CD14-positive monocyte (primary cell): ENCODE measurements around the gene TBX18. TPM values are rescaled to one million over a fixed set of nuclear protein-coding genes. Genes with fewer than 3 reads are reported as not detected.

Experiments
- DNase-seq, 3 donors: peaks; one replicate each; pipeline ENCODE4 v3.0.0-alpha.2; 2011 to 2022
- H2AFZ ChIP-seq: 2 replicates; pipeline ENCODE4 v1.6.0; 2012; ENCODE audit warnings: mild to moderate bottlenecking, low read depth, low read length, inconsistent platforms; ENCODE audit not compliant: insufficient read depth, poor library complexity, severe bottlenecking
- H3K27ac ChIP-seq, 2 donors: 1 replicate in 1 of 2; 2 replicates in 1 of 2; pipeline ENCODE4 v1.5.1; 2012 to 2013; ENCODE audit warnings: low read length in 2 of 2, control low read depth in 1 of 2, inconsistent platforms in 1 of 2, low read depth in 1 of 2, mild to moderate bottlenecking in 1 of 2
- H3K27me3 ChIP-seq, 2 donors: one replicate each; pipeline versions ENCODE4 v1.6.0 to v1.6.1; 2011 to 2013; ENCODE audit warnings: low read length in 2 of 2; ENCODE audit not compliant: control insufficient read depth in 2 of 2, insufficient read depth in 2 of 2
- H3K36me3 ChIP-seq, 2 donors: replicated peaks in 1 of 2; 1 replicate in 1 of 2; 2 replicates in 1 of 2; pipeline versions ENCODE4 v1.5.1 to v1.6.1; 2012 to 2013; ENCODE audit warnings: low read length in 2 of 2, control low read depth in 1 of 2, inconsistent platforms in 1 of 2, mild to moderate bottlenecking in 1 of 2; ENCODE audit not compliant: insufficient read depth in 2 of 2, control insufficient read depth in 1 of 2
- H3K4me1 ChIP-seq, 2 donors: 1 replicate in 1 of 2; 2 replicates in 1 of 2; pipeline versions ENCODE4 v1.5.1 to v1.6.1; 2012 to 2013; ENCODE audit warnings: low read length in 2 of 2, control low read depth in 1 of 2, inconsistent platforms in 1 of 2, mild to moderate bottlenecking in 1 of 2, moderate library complexity in 1 of 2; ENCODE audit not compliant: insufficient read depth in 2 of 2, control insufficient read depth in 1 of 2
- H3K4me2 ChIP-seq: replicated peaks from 2 replicates; pipeline ENCODE3; 2012; ENCODE audit warnings: low read length, moderate library complexity, mild to moderate bottlenecking; ENCODE audit not compliant: poor library complexity, severe bottlenecking; ENCODE audit errors: extremely low read depth
- H3K4me3 ChIP-seq, 3 experiments: fragments of 200-600 bp in 1 of 3; sonication (generic) in 1 of 3; replicated peaks in 1 of 3; 1 replicate in 2 of 3; 2 replicates in 1 of 3; pipeline ENCODE4 v1.5.1; 2011 to 2013; ENCODE audit warnings: low read length in 3 of 3, mild to moderate bottlenecking in 3 of 3, control low read depth in 2 of 3, low read depth in 2 of 3, inconsistent platforms in 1 of 3, moderate library complexity in 1 of 3
- H3K79me2 ChIP-seq: 2 replicates; pipeline ENCODE4 v1.6.0; 2012; ENCODE audit warnings: mild to moderate bottlenecking, control low read depth, inconsistent platforms, low read length, moderate library complexity; ENCODE audit not compliant: insufficient read depth
- H3K9ac ChIP-seq: 2 replicates; pipeline ENCODE4 v1.6.0; 2017; ENCODE audit warnings: low read length, mild to moderate bottlenecking; ENCODE audit not compliant: insufficient read depth, poor library complexity, severe bottlenecking
- H3K9me3 ChIP-seq, 2 donors: replicated peaks in 1 of 2; 1 replicate in 1 of 2; 2 replicates in 1 of 2; pipeline versions ENCODE4 v1.5.1 to v1.6.1; 2012 to 2013; ENCODE audit warnings: low read length in 2 of 2, control low read depth in 1 of 2; ENCODE audit not compliant: control insufficient read depth in 1 of 2, insufficient read depth in 1 of 2
- H4K20me1 ChIP-seq: 2 replicates; pipeline ENCODE4 v1.6.0; 2012; ENCODE audit warnings: mild to moderate bottlenecking, low read length, control low read depth, moderate library complexity; ENCODE audit not compliant: insufficient read depth
- H3K27ac Mint-ChIP-seq, 7 donors: one replicate each; pipeline ENCODE4 v1.8.0; 2020; ENCODE audit warnings: mild to moderate bottlenecking in 7 of 7, mixed read lengths in 7 of 7, moderate library complexity in 6 of 7, inconsistent platforms in 2 of 7
- H3K27me3 Mint-ChIP-seq, 3 donors: one replicate each; pipeline ENCODE4 v1.8.0; 2021 to 2022; ENCODE audit warnings: low read depth in 3 of 3, mild to moderate bottlenecking in 3 of 3, mixed read lengths in 3 of 3, moderate library complexity in 3 of 3, inconsistent platforms in 1 of 3
- H3K36me3 Mint-ChIP-seq, 2 donors: one replicate each; pipeline ENCODE4 v1.8.0; 2020; ENCODE audit warnings: mixed read lengths in 2 of 2, inconsistent platforms in 1 of 2, mild to moderate bottlenecking in 1 of 2
- H3K4me1 Mint-ChIP-seq: one replicate; pipeline ENCODE4 v1.8.0; 2020; ENCODE audit warnings: mild to moderate bottlenecking, mixed read lengths
- H3K4me3 Mint-ChIP-seq, 2 donors: one replicate each; pipeline ENCODE4 v1.8.0; 2020; ENCODE audit warnings: mild to moderate bottlenecking in 2 of 2, mixed read lengths in 2 of 2, moderate library complexity in 1 of 2
- H3K9me3 Mint-ChIP-seq, 7 donors: one replicate each; pipeline ENCODE4 v1.8.0; 2020 to 2022; ENCODE audit warnings: mixed read lengths in 7 of 7, mild to moderate bottlenecking in 6 of 7, moderate library complexity in 6 of 7, inconsistent platforms in 2 of 7
- WGBS: methylation state at CpG from one replicate; pipeline ENCODE4 v1.1.5; 2013; ENCODE audit warnings: missing lambda C conversion rate; ENCODE audit not compliant: insufficient coverage; 5-methylcytosine and 5-hydroxymethylcytosine counted together
- intact Hi-C, 2 donors: fragments of 100-400 bp; cut with micrococcal nuclease; formaldehyde crosslinking; loops; one replicate each; pipeline versions ENCODE4 v1.15.0 to v1.15.1; 2023
- polyA plus RNA-seq, 3 donors: library from polyadenylated mRNA; depleted of rRNA in 1 of 3; unstranded in 2 of 3; stranded (reverse) in 1 of 3; fragments of 300-500 nt in 2 of 3; fragments of >200 nt in 1 of 3; fragmentation: Illumina TruSeq in 2 of 3; gene quantifications; 1 replicate in 2 of 3; 2 replicates in 1 of 3; pipeline ENCODE4 v1.2.3, GENCODE V29; 2012 to 2021
- TF ChIP-seq, protein P1 (sequence below): fragments of 200-600 bp; IDR thresholded peaks from one replicate; pipeline ENCODE4 v1.8.0; 2022; ENCODE audit warnings: antibody characterized with exemption, mild to moderate bottlenecking

The TBX18 gene
- polyA plus RNA-seq, 3 donors = 0.01 TPM; not detected in 2

DNA sequence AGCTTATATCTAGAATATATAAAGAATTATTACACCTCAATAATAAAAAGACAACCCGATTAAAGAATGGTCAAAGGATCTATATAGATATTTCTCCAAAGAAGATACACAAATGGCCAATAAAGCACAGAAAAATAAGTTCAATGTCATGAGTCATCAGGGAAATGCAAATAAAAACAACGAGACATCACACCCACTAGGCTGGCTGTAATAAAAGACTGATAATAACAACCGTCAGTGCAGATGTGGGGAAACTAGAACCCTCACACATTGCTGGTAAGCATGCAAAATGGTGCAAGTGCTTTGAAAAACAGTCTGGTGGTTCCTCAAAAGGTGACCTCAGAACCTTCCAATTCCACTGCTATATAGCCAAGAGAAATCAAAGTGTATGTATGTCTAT is 33.0 kb downstream of the TBX18 start:
- Mint-ChIP-seq H3K9me3 (peaks cover 0 to 2% (median 0%) of the 10 kb centered on the region in 7 donors), H3K27me3 (peaks cover 0 to 4% (median 0%) of the 10 kb centered on the region in 3 donors), H3K27ac (no peak overlapping the region), H3K4me1 (no peaks in the 10 kb centered on the region), H3K36me3 (no peaks in the 10 kb centered on the region), H3K4me3 (no peak overlapping the region)
- Histone ChIP-seq H3K9me3 (no peaks in the 10 kb centered on the region), H3K27me3 (no peaks in the 10 kb centered on the region), H3K4me1 (no peaks in the 10 kb centered on the region), H3K9ac (no peak overlapping the region), H3K4me2 (no peak overlapping the region), H2AFZ (no peak overlapping the region), H3K27ac (no peak overlapping the region), H3K4me3 (no peak overlapping the region), H3K79me2 (no peaks in the 10 kb centered on the region), H3K36me3 (no peaks in the 10 kb centered on the region), H4K20me1 (no peaks in the 10 kb centered on the region)
- TF ChIP-seq, protein P1, sequence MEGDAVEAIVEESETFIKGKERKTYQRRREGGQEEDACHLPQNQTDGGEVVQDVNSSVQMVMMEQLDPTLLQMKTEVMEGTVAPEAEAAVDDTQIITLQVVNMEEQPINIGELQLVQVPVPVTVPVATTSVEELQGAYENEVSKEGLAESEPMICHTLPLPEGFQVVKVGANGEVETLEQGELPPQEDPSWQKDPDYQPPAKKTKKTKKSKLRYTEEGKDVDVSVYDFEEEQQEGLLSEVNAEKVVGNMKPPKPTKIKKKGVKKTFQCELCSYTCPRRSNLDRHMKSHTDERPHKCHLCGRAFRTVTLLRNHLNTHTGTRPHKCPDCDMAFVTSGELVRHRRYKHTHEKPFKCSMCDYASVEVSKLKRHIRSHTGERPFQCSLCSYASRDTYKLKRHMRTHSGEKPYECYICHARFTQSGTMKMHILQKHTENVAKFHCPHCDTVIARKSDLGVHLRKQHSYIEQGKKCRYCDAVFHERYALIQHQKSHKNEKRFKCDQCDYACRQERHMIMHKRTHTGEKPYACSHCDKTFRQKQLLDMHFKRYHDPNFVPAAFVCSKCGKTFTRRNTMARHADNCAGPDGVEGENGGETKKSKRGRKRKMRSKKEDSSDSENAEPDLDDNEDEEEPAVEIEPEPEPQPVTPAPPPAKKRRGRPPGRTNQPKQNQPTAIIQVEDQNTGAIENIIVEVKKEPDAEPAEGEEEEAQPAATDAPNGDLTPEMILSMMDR = no peak
- intact Hi-C loops = no loop called here
- WGBS = no CpG with 5 or more reads among the region's 3 CpGs
- DNase-seq = no peak

DNA sequence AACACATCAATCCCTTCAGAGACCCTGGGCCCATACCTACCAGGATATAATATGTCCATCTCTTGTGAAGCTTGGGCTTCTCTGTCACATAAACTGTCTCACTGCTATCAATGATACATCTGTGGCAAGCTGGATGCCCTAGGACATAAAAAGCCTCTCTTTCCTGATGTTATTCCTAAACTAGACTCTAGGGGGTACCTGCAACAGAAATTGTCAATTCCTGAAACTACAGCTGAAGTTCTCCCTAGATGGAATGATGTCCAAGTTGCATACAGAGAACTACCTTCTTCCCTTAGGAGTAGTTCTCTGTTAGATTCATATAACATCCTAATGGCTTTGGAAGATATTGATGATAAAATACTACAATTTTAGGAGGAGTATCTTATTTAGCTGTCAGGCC is 35.8 kb downstream of the TBX18 start:
- no peak for DNase-seq
- no peak overlapping the region for H3K9ac ChIP-seq
- no peaks in the 10 kb centered on the region for H3K4me1 ChIP-seq
- H3K9me3 Mint-ChIP-seq = peaks cover 0 to 2% (median 0%) of the 10 kb centered on the region in 7 donors
- intact Hi-C loops = no loop called here
- no peaks in the 10 kb centered on the region for H3K36me3 ChIP-seq
- no peak overlapping the region for H3K4me2 ChIP-seq
- no peak overlapping the region for H3K27ac ChIP-seq
- H3K4me1 Mint-ChIP-seq = no peaks in the 10 kb centered on the region
- H3K36me3 Mint-ChIP-seq = no peaks in the 10 kb centered on the region
- no peaks in the 10 kb centered on the region for H3K79me2 ChIP-seq
- no peaks in the 10 kb centered on the region for H3K27me3 ChIP-seq
- no peak overlapping the region for H2AFZ ChIP-seq
- peaks cover 0 to 4% (median 0%) of the 10 kb centered on the region in 3 donors for H3K27me3 Mint-ChIP-seq
- no peak overlapping the region for H3K27ac Mint-ChIP-seq
- H3K4me3 ChIP-seq = no peak overlapping the region
- H3K9me3 ChIP-seq = no peaks in the 10 kb centered on the region
- TF ChIP-seq, protein P1 = peak; percentile 24
- H3K4me3 Mint-ChIP-seq = no peak overlapping the region
- H4K20me1 ChIP-seq = no peaks in the 10 kb centered on the region
